Fibroblast of villous mesenchyme (primary cell): ENCODE results near the gene DNAJB8. TPM values are rescaled to one million over a fixed set of nuclear protein-coding genes. Genes with fewer than 3 reads are reported as not detected.

Experiments used
- DNase-seq: peaks from one replicate; pipeline ENCODE4 v3.0.0-alpha.2; 2010; ENCODE audit warnings: low read depth
- H3K4me3 ChIP-seq: 2 replicates; pipeline ENCODE4 v1.5.1; 2011; ENCODE audit warnings: low read depth, mild to moderate bottlenecking, low read length
- total RNA-seq: library from RNA; depleted of rRNA; stranded (reverse); fragments of >200 nt; gene quantifications from 2 replicates; pipeline ENCODE4 v1.2.3, GENCODE V29; 2012
- TF ChIP-seq, protein P1 (sequence below): IDR thresholded peaks from 2 replicates; pipeline ENCODE4 v1.5.1; 2012; ENCODE audit warnings: low read depth, mild to moderate bottlenecking, low read length; ENCODE audit not compliant: insufficient read depth

DNAJB8 gene
- total RNA-seq, 1 donor = not detected

- TF ChIP-seq, protein P1, sequence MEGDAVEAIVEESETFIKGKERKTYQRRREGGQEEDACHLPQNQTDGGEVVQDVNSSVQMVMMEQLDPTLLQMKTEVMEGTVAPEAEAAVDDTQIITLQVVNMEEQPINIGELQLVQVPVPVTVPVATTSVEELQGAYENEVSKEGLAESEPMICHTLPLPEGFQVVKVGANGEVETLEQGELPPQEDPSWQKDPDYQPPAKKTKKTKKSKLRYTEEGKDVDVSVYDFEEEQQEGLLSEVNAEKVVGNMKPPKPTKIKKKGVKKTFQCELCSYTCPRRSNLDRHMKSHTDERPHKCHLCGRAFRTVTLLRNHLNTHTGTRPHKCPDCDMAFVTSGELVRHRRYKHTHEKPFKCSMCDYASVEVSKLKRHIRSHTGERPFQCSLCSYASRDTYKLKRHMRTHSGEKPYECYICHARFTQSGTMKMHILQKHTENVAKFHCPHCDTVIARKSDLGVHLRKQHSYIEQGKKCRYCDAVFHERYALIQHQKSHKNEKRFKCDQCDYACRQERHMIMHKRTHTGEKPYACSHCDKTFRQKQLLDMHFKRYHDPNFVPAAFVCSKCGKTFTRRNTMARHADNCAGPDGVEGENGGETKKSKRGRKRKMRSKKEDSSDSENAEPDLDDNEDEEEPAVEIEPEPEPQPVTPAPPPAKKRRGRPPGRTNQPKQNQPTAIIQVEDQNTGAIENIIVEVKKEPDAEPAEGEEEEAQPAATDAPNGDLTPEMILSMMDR = no peak
- DNase-seq = no peak
- H3K4me3 ChIP-seq = no peak overlapping the region
Measured at GRCh38 chr3:128504533-128504915, 37.8 kb upstream of the DNAJB8 start.

DNA sequence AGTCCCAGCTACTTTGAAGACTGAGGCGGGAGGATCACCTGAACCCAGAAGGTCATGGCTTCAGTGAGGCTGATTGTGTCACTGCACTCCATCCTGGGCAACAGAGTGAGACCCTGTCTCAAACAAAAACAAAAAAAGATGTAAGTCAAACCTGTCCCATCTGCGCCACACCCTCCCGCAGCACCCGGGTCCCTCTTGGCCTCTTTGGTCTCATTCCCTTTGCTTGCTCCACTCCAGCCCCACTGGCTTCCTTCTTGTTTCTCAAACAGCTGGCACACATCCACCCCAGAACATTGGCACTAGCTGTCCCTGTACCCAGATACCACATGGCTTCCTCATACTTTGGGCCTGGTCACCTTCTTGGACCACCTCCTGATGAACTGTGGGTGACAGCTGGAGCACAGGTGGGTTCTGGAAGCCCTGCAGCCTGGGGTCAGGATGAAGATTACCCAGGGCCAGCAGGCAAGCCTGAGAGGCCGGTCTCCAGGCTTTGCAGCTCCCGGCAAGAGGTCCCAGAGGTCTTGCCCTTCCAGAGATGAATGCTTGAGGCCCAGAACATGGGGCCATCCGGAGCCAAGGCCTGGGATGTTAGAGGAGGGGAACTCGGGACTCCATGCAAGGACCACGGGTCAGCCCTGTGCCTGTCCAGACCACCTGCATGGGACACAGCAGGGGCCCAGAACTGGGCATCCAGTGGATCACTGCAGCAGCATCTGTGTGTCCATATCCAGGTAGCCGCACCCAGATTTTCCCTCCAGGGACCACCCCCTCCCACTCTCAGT lies 37.3 kb upstream of the DNAJB8 start:
- TF ChIP-seq, protein P1 = no peak

DNA sequence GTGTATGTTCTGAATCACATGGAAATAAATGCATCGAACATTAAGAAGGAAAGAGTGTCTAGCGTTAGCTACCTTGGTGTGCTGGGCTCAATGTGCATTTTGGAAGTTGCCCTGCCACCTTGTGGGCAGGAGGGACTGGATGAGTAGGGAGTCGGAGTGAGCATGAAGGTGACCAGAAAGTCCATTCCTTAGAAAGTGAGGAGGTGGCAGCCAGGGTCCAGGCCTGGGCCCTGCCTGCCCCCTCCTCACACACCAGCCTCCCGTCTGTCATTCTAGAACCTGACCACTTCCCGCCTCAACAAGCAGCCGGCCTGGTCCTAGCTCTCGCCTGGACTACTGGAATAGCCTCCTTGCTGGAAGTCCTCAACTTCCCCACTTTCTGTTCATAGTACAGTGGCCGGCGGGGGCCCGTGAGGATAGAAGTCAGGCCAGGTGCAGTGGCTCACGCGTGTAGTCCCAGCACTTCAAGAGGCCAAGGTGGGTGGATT lies 36.5 kb upstream of the DNAJB8 start:
- TF ChIP-seq, protein P1 = peak; percentile 25
- no peak overlapping the region for H3K4me3 ChIP-seq
- DNase-seq = no peak

More for the DNA sequence above, 37.3 kb upstream of the DNAJB8 start:
- DNase-seq = no peak
- H3K4me3 ChIP-seq = no peak overlapping the region

GRCh38 chr3:128502712-128503111 lies 36.0 kb upstream of the DNAJB8 start:
- DNase-seq = no peak
- no peak overlapping the region for H3K4me3 ChIP-seq
- TF ChIP-seq, protein P1 = no peak

GRCh38 chr3:128501431-128501830 lies 34.7 kb upstream of the DNAJB8 start:
- TF ChIP-seq, protein P1 = no peak
- DNase-seq = no peak
- H3K4me3 ChIP-seq = no peak overlapping the region

DNA sequence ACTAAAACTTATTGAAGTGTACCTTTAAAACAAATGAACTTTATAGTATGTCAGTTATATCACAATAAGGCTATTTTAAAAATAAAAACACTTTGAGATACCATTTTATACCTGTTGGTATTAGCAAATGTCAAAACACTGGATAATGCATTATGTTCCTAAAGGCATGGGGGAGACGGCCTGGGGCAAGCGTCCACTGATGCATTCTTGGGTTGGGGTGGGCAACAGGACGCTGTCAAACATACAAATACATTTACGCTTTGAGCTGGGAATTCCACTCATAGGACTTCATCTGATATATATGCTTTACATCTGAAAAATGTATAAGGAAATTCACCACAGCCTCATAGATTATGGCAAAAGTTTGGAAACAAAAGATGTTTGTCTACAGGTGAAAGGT lies 33.9 kb upstream of the DNAJB8 start:
- TF ChIP-seq, protein P1 = no peak

More for the DNA sequence above, 33.9 kb upstream of the DNAJB8 start:
- no peak overlapping the region for H3K4me3 ChIP-seq
- no peak for DNase-seq
